Mesenchymal stem cell (in vitro differentiated cells and primary cell): Measurements from ENCODE around the gene ARHGAP44.

ENCODE experiments used
- DNase-seq: peaks from one replicate; pipeline ENCODE4 v3.0.0-alpha.2; 2013
- H2AFZ ChIP-seq: one replicate; pipeline ENCODE4 v1.6.1; 2013; ENCODE audit warnings: low read depth, mild to moderate bottlenecking, control low read depth, inconsistent platforms, low read length, moderate library complexity
- H2AK5ac ChIP-seq: 2 replicates; pipeline ENCODE4 v1.6.1; 2013; ENCODE audit warnings: low read length, moderate library complexity, mild to moderate bottlenecking, inconsistent platforms; ENCODE audit not compliant: severe bottlenecking
- H2BK120ac ChIP-seq: one replicate; pipeline ENCODE4 v1.6.1; 2013; ENCODE audit warnings: low read depth, mild to moderate bottlenecking, inconsistent platforms, low read length, moderate library complexity
- H2BK12ac ChIP-seq, 2 experiments: one replicate each; pipeline ENCODE4 v1.6.1; 2013; ENCODE audit warnings: inconsistent platforms in 2 of 2, low read length in 2 of 2, mild to moderate bottlenecking in 2 of 2, moderate library complexity in 2 of 2, control low read depth in 1 of 2
- H2BK15ac ChIP-seq: one replicate; pipeline ENCODE4 v1.6.1; 2013; ENCODE audit warnings: mild to moderate bottlenecking, low read depth, inconsistent platforms; ENCODE audit not compliant: poor library complexity, severe bottlenecking
- H2BK5ac ChIP-seq: 2 replicates; pipeline ENCODE4 v1.6.1; 2013; ENCODE audit warnings: low read depth, mild to moderate bottlenecking, low read length, control low read depth, inconsistent platforms; ENCODE audit not compliant: poor library complexity, severe bottlenecking
- H3K14ac ChIP-seq, 2 experiments: one replicate each; pipeline ENCODE4 v1.6.1; 2013; ENCODE audit warnings: inconsistent platforms in 2 of 2, low read length in 2 of 2, control low read depth in 1 of 2, mild to moderate bottlenecking in 1 of 2, moderate library complexity in 1 of 2
- H3K18ac ChIP-seq, 2 experiments: one replicate each; pipeline ENCODE4 v1.6.1; 2013; ENCODE audit warnings: inconsistent platforms in 2 of 2, low read length in 2 of 2, control low read depth in 1 of 2, low read depth in 1 of 2, mild to moderate bottlenecking in 1 of 2
- H3K23ac ChIP-seq, 2 experiments: one replicate each; pipeline ENCODE4 v1.6.1; 2013; ENCODE audit warnings: inconsistent platforms in 2 of 2, low read length in 2 of 2, mild to moderate bottlenecking in 2 of 2, moderate library complexity in 2 of 2, control low read depth in 1 of 2
- H3K27ac ChIP-seq: 2 replicates; pipeline ENCODE4 v1.5.1; 2013; ENCODE audit warnings: mild to moderate bottlenecking, moderate library complexity, low read length, control low read depth, inconsistent platforms; ENCODE audit not compliant: poor library complexity, severe bottlenecking
- H3K27me3 ChIP-seq, 2 experiments: 2 replicates each; pipeline versions ENCODE4 v1.6.1 to v1.7.0; 2013; ENCODE audit warnings: low read length in 2 of 2, mild to moderate bottlenecking in 2 of 2, moderate library complexity in 2 of 2, control low read depth in 1 of 2, inconsistent platforms in 1 of 2; ENCODE audit not compliant: control insufficient read depth in 1 of 2, insufficient read depth in 1 of 2
- H3K36me3 ChIP-seq, 2 experiments: 2 replicates each; pipeline versions ENCODE4 v1.6.1 to v1.7.0; 2013; ENCODE audit warnings: low read length in 2 of 2, control low read depth in 1 of 2, inconsistent platforms in 1 of 2, low read depth in 1 of 2, mild to moderate bottlenecking in 1 of 2; ENCODE audit not compliant: insufficient read depth in 2 of 2, control insufficient read depth in 1 of 2
- H3K4ac ChIP-seq, 2 experiments: one replicate each; pipeline ENCODE4 v1.6.1; 2013; ENCODE audit warnings: inconsistent platforms in 2 of 2, low read length in 2 of 2, mild to moderate bottlenecking in 2 of 2, moderate library complexity in 2 of 2, control low read depth in 1 of 2, low read depth in 1 of 2
- H3K4me1 ChIP-seq: 2 replicates; pipeline ENCODE4 v1.6.1; 2013; ENCODE audit warnings: low read depth, low read length, control low read depth; ENCODE audit not compliant: control insufficient read depth, insufficient read depth
- H3K4me2 ChIP-seq: 2 replicates; pipeline ENCODE4 v1.6.1; 2013; ENCODE audit warnings: low read length, mild to moderate bottlenecking, inconsistent platforms; ENCODE audit not compliant: poor library complexity, severe bottlenecking
- H3K4me3 ChIP-seq, 2 experiments: 2 replicates each; pipeline versions ENCODE4 v1.5.1 to v1.7.0; 2013; ENCODE audit warnings: low read length in 2 of 2, mild to moderate bottlenecking in 2 of 2, control low read depth in 1 of 2, low read depth in 1 of 2; ENCODE audit not compliant: insufficient read depth in 1 of 2
- H3K79me1 ChIP-seq: replicated peaks from 2 replicates; pipeline ENCODE4 v1.6.1; 2013; ENCODE audit warnings: mild to moderate bottlenecking, control low read depth, low read length, inconsistent platforms; ENCODE audit not compliant: poor library complexity, severe bottlenecking
- H3K9ac ChIP-seq: 2 replicates; pipeline ENCODE4 v1.7.0; 2013; ENCODE audit warnings: mild to moderate bottlenecking, low read length, moderate library complexity
- H3K9me3 ChIP-seq: 2 replicates; pipeline ENCODE4 v1.7.0; 2013; ENCODE audit warnings: mild to moderate bottlenecking, low read length; ENCODE audit not compliant: control insufficient read depth
- H4K8ac ChIP-seq: one replicate; pipeline ENCODE4 v1.6.1; 2013; ENCODE audit warnings: inconsistent platforms, mild to moderate bottlenecking, low read length, moderate library complexity
- H4K91ac ChIP-seq: one replicate; pipeline ENCODE4 v1.6.1; 2013; ENCODE audit warnings: mild to moderate bottlenecking, low read length, inconsistent platforms
- WGBS: methylation state at CpG from one replicate; pipeline ENCODE4 v1.1.7; 2013; ENCODE audit warnings: mixed read lengths; 5-methylcytosine and 5-hydroxymethylcytosine counted together

Gene ARHGAP44

DNA sequence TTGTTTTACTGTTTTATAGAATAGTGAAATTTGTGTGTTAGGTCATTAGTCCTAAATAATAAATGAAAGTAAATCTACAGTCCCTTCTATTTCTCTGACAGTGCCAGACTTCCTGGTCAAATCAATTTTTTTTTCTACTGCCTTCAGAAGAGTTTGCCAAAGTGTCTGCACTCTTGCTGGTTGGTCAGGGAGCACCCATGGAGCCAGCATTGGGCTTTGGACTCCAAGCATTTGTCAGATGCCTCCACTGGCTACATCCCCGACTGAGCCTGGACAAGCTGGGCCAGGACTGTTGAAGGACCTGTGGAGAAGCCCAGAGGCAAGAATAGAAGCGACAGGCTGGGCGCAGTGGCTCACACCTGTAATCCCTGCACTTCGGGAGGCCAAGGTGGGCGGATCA, 174.9 kb downstream of the ARHGAP44 start:
- Histone ChIP-seq H3K14ac (no peak overlapping the region), H2AK5ac (no peak overlapping the region), H2BK120ac (no peak overlapping the region), H4K8ac (no peak overlapping the region), H3K4me1 (no peaks in the 10 kb centered on the region), H3K23ac (no peak overlapping the region), H3K9me3 (no peaks in the 10 kb centered on the region), H3K18ac (no peak overlapping the region), H2BK5ac (no peak overlapping the region), H3K9ac (no peak overlapping the region), H3K79me1 (no peaks in the 10 kb centered on the region), H4K91ac (no peak overlapping the region), H3K4me2 (no peak overlapping the region), H2AFZ (no peak overlapping the region), H3K4ac (no peak overlapping the region), H3K36me3 (no peaks in the 10 kb centered on the region), H2BK15ac (no peak overlapping the region), H3K4me3 (no peak overlapping the region), H2BK12ac (no peak overlapping the region), H3K27me3 (no peaks in the 10 kb centered on the region), H3K27ac (no peak overlapping the region)
- WGBS = 78% methylated on average over 4 of the region's 5 CpGs
- no peak for DNase-seq

DNA sequence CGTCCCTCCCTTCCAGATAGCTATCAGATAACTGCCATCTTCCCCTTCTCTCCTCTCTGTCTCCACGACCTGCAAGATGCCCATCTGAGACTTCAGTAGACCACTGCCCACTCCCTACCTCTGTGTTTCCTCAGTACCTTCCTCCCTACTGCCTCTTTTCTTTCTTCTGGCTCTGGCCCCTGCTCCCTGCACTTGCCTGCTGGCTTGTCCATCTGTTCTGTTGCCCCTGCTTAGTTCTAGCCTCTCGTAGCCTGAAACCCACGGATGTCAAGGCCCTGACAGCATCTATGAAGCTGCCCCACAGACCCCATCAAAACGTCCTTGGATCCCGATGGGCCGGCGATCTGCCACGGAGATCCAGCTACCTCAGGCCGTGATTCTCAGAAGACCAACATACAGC, 175.5 kb downstream of the ARHGAP44 start:
- Histone ChIP-seq H2BK5ac (no peak overlapping the region), H2BK15ac (no peak overlapping the region), H4K8ac (no peak overlapping the region), H3K18ac (no peak overlapping the region), H4K91ac (no peak overlapping the region), H2AK5ac (no peak overlapping the region), H3K4me1 (no peaks in the 10 kb centered on the region), H3K14ac (no peak overlapping the region), H3K23ac (no peak overlapping the region), H2BK12ac (no peak overlapping the region), H3K27me3 (peaks cover 0 to 6% of the 10 kb centered on the region in 2 experiments), H2BK120ac (no peak overlapping the region), H3K4me3 (peak overlapping the region in 1 of 2 experiments; percentile 19), H3K79me1 (no peaks in the 10 kb centered on the region), H3K36me3 (no peaks in the 10 kb centered on the region), H2AFZ (no peak overlapping the region), H3K27ac (no peak overlapping the region), H3K9me3 (no peaks in the 10 kb centered on the region), H3K4me2 (no peak overlapping the region), H3K4ac (no peak overlapping the region), H3K9ac (no peak overlapping the region)
- 81% methylated on average over 10 of the region's 10 CpGs for WGBS
- DNase-seq = no peak

DNA sequence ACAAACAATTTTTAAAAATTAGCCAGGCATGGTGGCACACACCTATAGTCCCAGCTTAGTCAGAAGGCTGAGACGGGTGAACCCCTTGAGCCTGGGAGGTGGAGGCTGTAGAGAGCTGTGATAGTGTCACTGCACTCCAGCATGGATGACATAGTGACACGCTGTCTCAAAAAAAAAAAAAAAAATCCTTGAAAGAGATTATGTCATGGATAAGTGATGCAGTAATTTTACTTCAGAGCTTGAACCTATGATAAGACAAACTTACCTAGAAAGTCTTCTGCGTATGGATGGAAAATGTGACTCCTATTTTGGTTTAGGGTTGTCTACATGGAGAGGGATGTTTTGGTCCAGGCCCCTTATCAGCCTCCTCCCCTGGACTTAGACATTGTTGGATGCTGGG, 176.7 kb downstream of the ARHGAP44 start:
- Histone ChIP-seq H3K36me3 (no peaks in the 10 kb centered on the region), H2BK15ac (no peak overlapping the region), H4K91ac (no peak overlapping the region), H2BK120ac (no peak overlapping the region), H3K9me3 (no peaks in the 10 kb centered on the region), H3K27me3 (peaks cover 0 to 10% of the 10 kb centered on the region in 2 experiments), H3K79me1 (no peaks in the 10 kb centered on the region), H3K4me1 (no peaks in the 10 kb centered on the region), H3K4ac (no peak overlapping the region), H3K27ac (no peak overlapping the region), H3K18ac (no peak overlapping the region), H2AFZ (no peak overlapping the region), H3K23ac (no peak overlapping the region), H3K9ac (no peak overlapping the region), H4K8ac (no peak overlapping the region), H3K4me3 (no peak overlapping the region), H2BK12ac (no peak overlapping the region), H3K14ac (no peak overlapping the region), H3K4me2 (no peak overlapping the region), H2BK5ac (no peak overlapping the region), H2AK5ac (no peak overlapping the region)
- DNase-seq = no peak
- 100% methylated on average over 3 of the region's 3 CpGs for WGBS

DNA sequence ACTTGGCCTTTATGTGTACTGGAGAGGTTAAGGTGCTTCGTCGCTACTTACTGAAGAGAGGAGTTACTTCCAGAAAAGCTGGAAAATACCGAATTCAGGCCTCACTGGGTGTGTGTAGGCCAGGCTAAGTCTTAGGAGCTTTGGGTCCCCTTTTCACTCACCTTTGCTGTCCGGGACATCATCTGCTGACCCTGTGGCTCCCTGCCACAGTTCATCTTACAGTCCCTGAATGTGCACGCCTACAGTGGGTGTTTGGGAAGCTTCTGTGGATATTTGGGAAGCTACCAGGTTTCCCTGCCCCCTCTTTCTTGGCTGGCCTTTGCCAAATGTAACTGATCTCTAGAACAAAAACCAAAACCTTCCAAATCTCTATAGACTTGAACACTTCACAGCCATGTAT, 177.1 kb downstream of the ARHGAP44 start:
- no peak overlapping the region for H2AFZ ChIP-seq

More for the DNA sequence above, 177.1 kb downstream of the ARHGAP44 start:
- H3K9ac ChIP-seq = no peak overlapping the region
- H2AK5ac ChIP-seq = no peak overlapping the region
- no peaks in the 10 kb centered on the region for H3K36me3 ChIP-seq
- no peak overlapping the region for H4K8ac ChIP-seq
- H3K4me1 ChIP-seq = no peaks in the 10 kb centered on the region
- H3K79me1 ChIP-seq = no peaks in the 10 kb centered on the region
- no peak overlapping the region for H3K23ac ChIP-seq
- 79% methylated on average over 5 of the region's 5 CpGs for WGBS
- no peak overlapping the region for H2BK5ac ChIP-seq
- no peak overlapping the region for H2BK15ac ChIP-seq
- no peak overlapping the region for H3K14ac ChIP-seq
- H3K18ac ChIP-seq = no peak overlapping the region
- H2BK12ac ChIP-seq = no peak overlapping the region
- no peak overlapping the region for H2BK120ac ChIP-seq
- no peak overlapping the region for H3K4ac ChIP-seq
- H3K9me3 ChIP-seq = no peaks in the 10 kb centered on the region
- no peak overlapping the region for H3K27ac ChIP-seq
- H3K4me3 ChIP-seq = no peak overlapping the region
- no peak overlapping the region for H4K91ac ChIP-seq
- H3K27me3 ChIP-seq = peaks cover 0 to 14% of the 10 kb centered on the region in 2 experiments
- no peak for DNase-seq
- no peak overlapping the region for H3K4me2 ChIP-seq
